ENCODE data around the gene C11orf52. TPM values are rescaled to one million over a fixed set of nuclear protein-coding genes. Genes with fewer than 3 reads are reported as not detected.

Gene C11orf52
- total RNA-seq, 4 donors from 2014 or later: 3.5 to 7.5 (median 4.1) TPM; not detected in 1

Small RNA genes lying within 50 kb of the gene (small RNA-seq; reads per million reads assigned to genes)
- gene C11orf52: not detected
- not detected for gene RNA5SP351
- gene RPL37AP8: not detected

Other genes starting within 250 kb of the C11orf52 start
- 100 to 1,000 TPM in 1 of 4 donors, 10 to 100 TPM in 3; 35.8 to 146 (median 67.8) TPM for gene PPP2R1B, start 152.5 kb upstream of the C11orf52 start, total RNA-seq
- gene ALG9, start 47.3 kb upstream of the C11orf52 start, total RNA-seq: 10 to 100 TPM; 29.3 to 75.5 (median 49.0) TPM
- 1 to 10 TPM; 1.1 to 2.3 (median 1.9) TPM for gene FDXACB1, start 39.7 kb upstream of the C11orf52 start, total RNA-seq
- 10 to 100 TPM; 19.4 to 30.9 (median 24.6) TPM for gene CFAP68, start 39.4 kb upstream of the C11orf52 start, total RNA-seq
- gene CRYAB, start 7.1 kb upstream of the C11orf52 start, total RNA-seq: 1,000 to 10,000 TPM in 1 of 4 donors, 100 to 1,000 TPM in 3; 295 to 1,416 (median 399) TPM
- 1 to 10 TPM; 1.4 to 3.6 (median 2.4) TPM for gene HSPB2, start 6.2 kb upstream of the C11orf52 start, total RNA-seq
- 10 to 100 TPM; 29.6 to 71.8 (median 56.5) TPM for gene DIXDC1, start 18.4 kb downstream of the C11orf52 start, total RNA-seq
- 10 to 100 TPM; 24.1 to 51.0 (median 28.6) TPM for gene DLAT, start 106.5 kb downstream of the C11orf52 start, total RNA-seq
- 10 to 100 TPM in 1 of 4 donors, 1 to 10 TPM in 3; 1.3 to 10.4 (median 3.3) TPM for gene PIH1D2, start 155.1 kb downstream of the C11orf52 start, total RNA-seq
- 10 to 100 TPM; 15.0 to 18.5 (median 18.0) TPM for gene NKAPD1, start 155.4 kb downstream of the C11orf52 start, total RNA-seq
- gene TIMM8B, start 167.8 kb downstream of the C11orf52 start, total RNA-seq: 10 to 100 TPM; 30.9 to 56.6 (median 48.0) TPM
- gene SDHD, start 168.0 kb downstream of the C11orf52 start, total RNA-seq: 100 to 1,000 TPM in 2 of 4 donors, 10 to 100 TPM in 2; 73.8 to 153 (median 103) TPM
- 10 to 100 TPM in 3 of 4 donors, 1 to 10 TPM in 1; 9.2 to 81.6 (median 27.6) TPM for gene IL18, start 245.2 kb downstream of the C11orf52 start, total RNA-seq
- gene TEX12, start 248.5 kb downstream of the C11orf52 start, total RNA-seq: 1 to 10 TPM in 3 of 4 donors, not detected in 1; 1.1 to 1.5 (median 1.5) TPM